NT2/D1 (cell line): ENCODE results near the gene CFHR3.
"Not testable (repeated sequence)": the region's sequence is repeated elsewhere in the genome, so short reads cannot be mapped to it uniquely, and the experiment has no call there.

Experiments used
- SUZ12 ChIP-seq: IDR thresholded peaks from 2 replicates; pipeline ENCODE4 v1.6.1; 2011; ENCODE audit not compliant: insufficient read length, insufficient read depth; ENCODE audit errors: extremely low read depth
- ZNF274 ChIP-seq: IDR thresholded peaks from 2 replicates; pipeline ENCODE4 v1.6.1; 2011; ENCODE audit warnings: mild to moderate bottlenecking, low read depth, low read length

DNA sequence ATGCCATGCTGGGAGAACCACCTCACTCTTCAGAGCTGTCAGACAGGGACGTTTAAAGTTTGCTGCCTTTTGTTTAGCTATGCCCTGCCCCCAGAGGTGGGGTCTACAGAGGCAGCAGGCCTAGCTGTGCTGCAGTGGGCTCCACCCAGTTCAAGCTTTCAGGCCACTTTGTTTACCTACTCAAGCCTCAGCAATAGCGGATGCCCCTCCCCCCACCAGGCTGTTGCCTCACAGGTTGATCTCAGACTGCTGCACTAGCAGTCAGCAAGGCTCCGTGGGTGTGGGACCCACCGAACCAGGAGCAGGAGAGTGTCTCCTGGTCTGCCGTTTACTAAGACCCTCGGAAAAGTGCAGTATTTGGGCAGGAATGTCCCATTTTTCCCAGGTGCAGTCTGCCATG lies 42.8 kb downstream of the CFHR3 start:
- not testable (repeated sequence) for TF ChIP-seq SUZ12, ZNF274
